ENCODE results near the gene ENOX1.

The ENOX1 gene

GRCh38 chr13:43528992-43529391, 257.8 kb downstream of the ENOX1 start:
- no peak for DNase-seq

GRCh38 chr13:43522788-43523187, 264.0 kb downstream of the ENOX1 start:
- no peak for DNase-seq

- DNase-seq: no peak
Observed at GRCh38 chr13:43520351-43520750, 266.4 kb downstream of the ENOX1 start.

- no peak for DNase-seq
Observed at GRCh38 chr13:43518833-43519232, 267.9 kb downstream of the ENOX1 start.

- DNase-seq: no peak
Observed at GRCh38 chr13:43516401-43516833, 270.4 kb downstream of the ENOX1 start.

- no peak for DNase-seq
Observed at GRCh38 chr13:43515531-43515930, 271.2 kb downstream of the ENOX1 start.

GRCh38 chr13:43514311-43514710, 272.5 kb downstream of the ENOX1 start:
- no peak for DNase-seq

- no peak for DNase-seq
Observed at GRCh38 chr13:43512221-43512620, 274.6 kb downstream of the ENOX1 start.

- DNase-seq: no peak
Observed at GRCh38 chr13:43510956-43511901, 275.5 kb downstream of the ENOX1 start.

GRCh38 chr13:43495732-43496131, 291.0 kb downstream of the ENOX1 start:
- no peak for DNase-seq

- no peak for DNase-seq
Observed at GRCh38 chr13:43494206-43494605, 292.6 kb downstream of the ENOX1 start.

- DNase-seq: no peak
Observed at GRCh38 chr13:43493496-43494000, 293.2 kb downstream of the ENOX1 start.

- DNase-seq: no peak
Observed at GRCh38 chr13:43492745-43493144, 294.0 kb downstream of the ENOX1 start.

GRCh38 chr13:43492311-43492710, 294.5 kb downstream of the ENOX1 start:
- DNase-seq: no peak

- DNase-seq: no peak
Observed at GRCh38 chr13:43489233-43489632, 297.5 kb downstream of the ENOX1 start.

- DNase-seq: no peak
Observed at GRCh38 chr13:43487885-43488284, 298.9 kb downstream of the ENOX1 start.

GRCh38 chr13:43487461-43487860, 299.3 kb downstream of the ENOX1 start:
- DNase-seq: no peak

GRCh38 chr13:43484432-43485225, 302.1 kb downstream of the ENOX1 start:
- no peak for DNase-seq

- DNase-seq: no peak
Observed at GRCh38 chr13:43483930-43484329, 302.8 kb downstream of the ENOX1 start.

- no peak for DNase-seq
Observed at GRCh38 chr13:43482641-43483040, 304.1 kb downstream of the ENOX1 start.

GRCh38 chr13:43482026-43482425, 304.7 kb downstream of the ENOX1 start:
- no peak for DNase-seq

GRCh38 chr13:43478902-43479301, 307.9 kb downstream of the ENOX1 start:
- DNase-seq: no peak

- no peak for DNase-seq
Observed at GRCh38 chr13:43478211-43478610, 308.6 kb downstream of the ENOX1 start.

GRCh38 chr13:43475140-43475539, 311.6 kb downstream of the ENOX1 start:
- no peak for DNase-seq
